Measurements from ENCODE around the gene GBGT1. TPM values are rescaled to one million over a fixed set of nuclear protein-coding genes. Genes with fewer than 3 reads are reported as not detected.

Gene GBGT1
- total RNA-seq, 6 experiments from 2014 or later, result 1.1 to 2.8 (median 1.7) TPM

DNA sequence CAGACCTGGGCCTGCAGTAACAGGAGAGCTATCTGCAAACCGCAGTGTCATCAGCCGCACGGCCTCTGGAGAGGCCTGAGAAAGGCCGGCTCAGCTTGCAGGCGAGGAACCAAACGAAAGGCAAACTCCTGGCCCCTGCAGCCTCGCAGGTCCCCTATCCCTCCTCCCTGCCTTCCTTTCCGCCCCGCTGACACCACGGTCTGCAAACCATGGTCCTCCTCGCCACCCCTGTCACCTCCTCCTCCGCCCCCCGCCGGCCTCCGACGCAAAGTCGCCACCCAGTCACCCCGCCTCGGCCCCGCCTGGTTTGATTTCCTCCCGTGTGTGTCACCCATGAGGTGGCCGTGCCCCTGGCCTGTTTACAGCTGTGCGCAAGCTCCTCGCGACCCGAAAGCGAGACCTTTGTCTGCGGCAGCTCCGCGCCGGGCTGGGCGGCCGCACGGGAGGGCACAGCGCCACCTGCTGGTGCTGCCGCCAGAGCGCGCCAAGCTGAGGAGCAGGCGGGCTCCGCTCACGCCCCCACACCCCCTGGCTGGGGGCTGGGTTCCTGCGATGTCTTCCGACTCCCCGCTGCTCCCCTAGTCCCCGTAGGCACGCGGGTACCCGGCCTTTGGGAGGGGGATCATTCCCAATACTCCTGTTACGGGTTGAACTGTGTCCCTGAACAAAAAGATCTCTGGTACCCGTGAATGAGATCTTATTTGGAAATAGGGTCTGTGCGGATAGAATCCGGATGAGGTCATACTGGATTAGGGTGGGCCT is 19.4 kb downstream of the GBGT1 start:
- TF ChIP-seq, protein P1, sequence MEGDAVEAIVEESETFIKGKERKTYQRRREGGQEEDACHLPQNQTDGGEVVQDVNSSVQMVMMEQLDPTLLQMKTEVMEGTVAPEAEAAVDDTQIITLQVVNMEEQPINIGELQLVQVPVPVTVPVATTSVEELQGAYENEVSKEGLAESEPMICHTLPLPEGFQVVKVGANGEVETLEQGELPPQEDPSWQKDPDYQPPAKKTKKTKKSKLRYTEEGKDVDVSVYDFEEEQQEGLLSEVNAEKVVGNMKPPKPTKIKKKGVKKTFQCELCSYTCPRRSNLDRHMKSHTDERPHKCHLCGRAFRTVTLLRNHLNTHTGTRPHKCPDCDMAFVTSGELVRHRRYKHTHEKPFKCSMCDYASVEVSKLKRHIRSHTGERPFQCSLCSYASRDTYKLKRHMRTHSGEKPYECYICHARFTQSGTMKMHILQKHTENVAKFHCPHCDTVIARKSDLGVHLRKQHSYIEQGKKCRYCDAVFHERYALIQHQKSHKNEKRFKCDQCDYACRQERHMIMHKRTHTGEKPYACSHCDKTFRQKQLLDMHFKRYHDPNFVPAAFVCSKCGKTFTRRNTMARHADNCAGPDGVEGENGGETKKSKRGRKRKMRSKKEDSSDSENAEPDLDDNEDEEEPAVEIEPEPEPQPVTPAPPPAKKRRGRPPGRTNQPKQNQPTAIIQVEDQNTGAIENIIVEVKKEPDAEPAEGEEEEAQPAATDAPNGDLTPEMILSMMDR (IDR thresholded peaks at IDR 0.05), result peak; percentile 100
- H3K4me1 Mint-ChIP-seq (ENCODE audit: low read depth), result peaks cover 26% of the 10 kb centered on the region
- no peaks in the 10 kb centered on the region for H3K9me3 Mint-ChIP-seq
- H3K4me3 Mint-ChIP-seq, result peak overlapping the region; percentile 81
- peaks cover 2% of the 10 kb centered on the region; the same call in 1 of the 2 replicates for H3K27me3 Mint-ChIP-seq (ENCODE audit: insufficient read depth)
- no peaks in the 10 kb centered on the region for H3K36me3 Mint-ChIP-seq (ENCODE audit: low read depth)
- H3K27ac Mint-ChIP-seq, result peak overlapping the region; percentile 67
- DNase-seq, result peak; percentile 53

DNA sequence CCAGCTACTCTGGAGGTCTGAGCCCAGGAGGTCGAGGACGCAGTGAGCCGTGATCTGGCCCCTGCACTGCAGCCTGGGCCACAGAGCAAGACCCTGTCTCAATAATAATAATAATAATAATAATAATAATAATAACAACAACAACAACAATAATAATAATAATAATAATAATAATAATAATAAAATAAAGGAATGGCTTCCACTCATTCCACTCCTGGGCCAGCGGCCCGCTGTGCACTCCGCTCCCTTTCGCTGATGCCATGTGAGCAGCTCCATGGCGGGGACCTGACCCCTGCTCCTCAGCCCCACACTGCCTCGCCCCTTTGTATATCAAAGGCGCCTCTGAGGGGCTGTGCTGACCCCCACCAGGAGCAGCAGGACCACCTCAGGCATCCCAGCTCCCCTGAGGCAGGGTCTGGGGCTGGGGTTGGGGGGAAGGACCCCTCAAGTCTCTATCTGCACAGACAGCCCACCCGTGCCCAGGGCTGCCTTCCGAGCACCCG is 20.0 kb downstream of the GBGT1 start:
- Mint-ChIP-seq H3K9me3 (no peaks in the 10 kb centered on the region), H3K4me1 (ENCODE audit: low read depth) (peaks cover 26% of the 10 kb centered on the region), H3K4me3 (no peak overlapping the region), H3K27ac (no peak overlapping the region; the same call in 1 of the 2 replicates), H3K36me3 (ENCODE audit: low read depth) (no peaks in the 10 kb centered on the region), H3K27me3 (ENCODE audit: insufficient read depth) (peaks cover 2% of the 10 kb centered on the region; the same call in 1 of the 2 replicates)
- no peak for DNase-seq
- TF ChIP-seq, protein P1 (IDR thresholded peaks at IDR 0.05), result no peak

DNA sequence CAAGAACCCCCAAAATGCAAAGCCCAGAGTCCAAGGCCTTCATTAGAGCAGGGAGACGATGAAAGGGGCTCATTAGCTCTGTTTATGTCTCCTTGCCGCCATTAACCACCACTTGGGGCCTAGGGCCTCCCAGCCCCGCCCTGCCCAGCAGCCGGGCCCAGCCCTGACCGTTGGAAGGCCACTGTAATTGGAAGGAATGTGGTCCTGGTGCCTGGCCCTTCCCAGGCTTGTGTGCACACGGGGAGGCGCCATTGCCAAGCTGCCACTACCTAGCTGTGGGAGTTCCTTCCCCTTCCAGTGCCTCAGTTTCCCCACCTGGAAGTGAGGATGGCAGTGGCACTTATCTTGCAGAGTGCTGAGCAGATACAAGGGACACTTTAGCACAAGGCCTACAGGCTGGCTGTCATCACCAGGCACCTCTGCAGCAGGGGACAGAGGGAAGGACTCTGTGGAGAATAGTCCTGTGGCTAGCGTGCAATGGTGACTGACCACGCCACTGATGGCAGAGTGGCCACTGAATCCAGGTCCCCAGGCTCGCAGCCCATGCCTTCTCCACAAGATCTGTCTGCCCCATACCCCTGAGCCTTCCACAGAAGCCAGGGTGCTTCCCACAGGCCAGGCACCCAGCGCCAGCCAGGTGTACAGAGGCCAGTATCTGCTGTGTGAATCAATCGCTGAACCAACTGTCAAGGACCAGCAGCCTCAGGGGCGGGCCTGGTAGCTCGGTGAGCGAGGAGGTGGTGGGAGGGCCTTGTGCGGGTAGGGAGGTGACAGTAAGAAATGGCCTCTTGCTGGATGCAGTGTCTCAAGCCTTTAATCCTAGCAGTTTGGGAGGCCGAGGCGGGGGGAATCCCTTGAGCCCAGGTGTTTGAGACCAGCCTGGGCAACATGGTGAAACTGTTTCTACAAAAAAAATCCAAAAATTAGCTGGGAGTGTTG is 20.8 kb downstream of the GBGT1 start:
- H3K27me3 Mint-ChIP-seq (ENCODE audit: insufficient read depth), result peaks cover 2% of the 10 kb centered on the region; the same call in 1 of the 2 replicates
- no peak overlapping the region for H3K4me3 Mint-ChIP-seq

DNA sequence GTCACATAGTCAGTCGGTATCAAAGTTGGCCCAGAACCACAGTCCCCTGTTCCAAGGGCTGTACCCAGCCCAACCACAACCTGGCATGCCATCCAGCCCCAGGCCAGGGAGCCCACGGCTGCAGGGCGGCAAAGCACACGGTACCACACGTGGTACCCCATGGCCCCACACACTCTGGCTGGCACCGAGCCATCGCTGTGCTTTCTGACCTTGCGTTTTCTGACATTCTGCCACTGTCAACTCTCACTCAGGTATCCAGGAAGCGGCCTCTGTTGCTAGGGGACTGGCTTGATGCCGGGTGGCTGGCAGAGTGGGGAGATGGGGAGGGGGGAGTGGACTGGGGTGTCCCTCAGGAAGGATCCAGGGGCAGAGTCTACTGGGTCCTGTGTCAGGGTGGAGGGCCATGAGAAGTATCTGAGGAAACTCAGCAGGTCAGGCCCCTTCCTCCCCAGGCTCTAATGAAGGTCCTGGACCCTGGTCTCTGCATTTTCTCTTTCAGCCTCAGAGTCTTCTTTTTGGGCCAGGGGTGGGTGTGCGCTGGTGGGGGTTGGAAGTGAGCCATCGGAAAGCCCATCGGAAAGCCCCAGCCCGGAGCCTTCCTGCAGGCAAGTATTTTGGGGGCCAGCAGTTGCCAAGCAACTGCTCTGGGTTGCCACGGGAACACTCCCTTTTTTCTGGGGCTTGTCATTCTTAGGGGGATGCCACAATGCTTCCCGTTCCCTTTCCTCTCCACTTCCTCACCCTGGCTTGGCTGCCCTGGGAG is 21.7 kb downstream of the GBGT1 start:
- H3K27me3 Mint-ChIP-seq (ENCODE audit: insufficient read depth), result peaks cover 2% of the 10 kb centered on the region; the same call in 1 of the 2 replicates
- no peak overlapping the region for H3K4me3 Mint-ChIP-seq
- no peak overlapping the region for H3K27ac Mint-ChIP-seq
- DNase-seq, result no peak
- no peaks in the 10 kb centered on the region for H3K9me3 Mint-ChIP-seq
- H3K36me3 Mint-ChIP-seq (ENCODE audit: low read depth), result no peaks in the 10 kb centered on the region
- TF ChIP-seq, protein P1 (IDR thresholded peaks at IDR 0.05), result no peak
- peaks cover 18% of the 10 kb centered on the region for H3K4me1 Mint-ChIP-seq (ENCODE audit: low read depth)

More for the DNA sequence above, 20.8 kb downstream of the GBGT1 start:
- H3K27ac Mint-ChIP-seq, result no peak overlapping the region
- H3K36me3 Mint-ChIP-seq (ENCODE audit: low read depth), result no peaks in the 10 kb centered on the region
- H3K4me1 Mint-ChIP-seq (ENCODE audit: low read depth), result peaks cover 20% of the 10 kb centered on the region
- H3K9me3 Mint-ChIP-seq, result no peaks in the 10 kb centered on the region
- TF ChIP-seq, protein P1 (IDR thresholded peaks at IDR 0.05), result no peak
- no peak for DNase-seq

DNA sequence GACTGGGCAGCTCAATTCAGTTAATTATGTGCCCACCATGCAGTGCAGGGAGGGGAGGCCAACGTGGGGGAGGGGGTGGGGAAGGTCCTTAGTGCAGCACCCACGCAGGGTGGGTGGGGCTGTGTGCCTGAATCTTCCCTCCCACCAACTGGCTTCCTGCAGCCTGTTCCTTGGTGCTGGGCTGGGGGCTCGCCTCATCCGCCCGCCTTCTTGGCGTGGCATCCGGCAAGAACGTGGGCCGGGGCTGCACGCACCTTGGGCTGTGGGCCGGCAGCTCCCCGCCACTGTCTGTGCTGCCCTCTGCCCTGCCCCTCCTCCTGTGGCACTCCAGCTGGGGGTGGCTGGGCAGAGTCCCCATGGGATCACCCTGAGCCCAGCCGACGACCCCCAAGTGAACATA is 23.1 kb downstream of the GBGT1 start:
- Mint-ChIP-seq H3K27me3 (ENCODE audit: insufficient read depth) (peaks cover 2% of the 10 kb centered on the region; the same call in 1 of the 2 replicates), H3K4me3 (no peak overlapping the region), H3K4me1 (ENCODE audit: low read depth) (peaks cover 25% of the 10 kb centered on the region), H3K36me3 (ENCODE audit: low read depth) (no peaks in the 10 kb centered on the region), H3K9me3 (no peaks in the 10 kb centered on the region), H3K27ac (no peak overlapping the region)
- DNase-seq, result no peak
- TF ChIP-seq, protein P1 (IDR thresholded peaks at IDR 0.05), result no peak

Data from HFFc6 (cell line).